Epidermal melanocyte (primary cell): Measurements from ENCODE around the gene CCSER2.
"Not testable (repeated sequence)": the region's sequence is repeated elsewhere in the genome, so short reads cannot be mapped to it uniquely, and the experiment has no call there.

Experiments
- DNase-seq: peaks from one replicate; pipeline ENCODE4 v3.0.0; 2011; ENCODE audit warnings: low spot score; ENCODE audit not compliant: insufficient read length

CCSER2 gene

GRCh38 chr10:84310470-84310869 is 17.9 kb upstream of the CCSER2 start:
- no peak for DNase-seq

GRCh38 chr10:84311576-84311975 is 16.8 kb upstream of the CCSER2 start:
- DNase-seq, result no peak

- no peak for DNase-seq
Observed at GRCh38 chr10:84312816-84313215, 15.6 kb upstream of the CCSER2 start.

GRCh38 chr10:84314275-84314674 is 14.1 kb upstream of the CCSER2 start:
- DNase-seq, result no peak

GRCh38 chr10:84317174-84317573 is 11.2 kb upstream of the CCSER2 start:
- DNase-seq, result no peak

GRCh38 chr10:84321902-84322301 is 6.5 kb upstream of the CCSER2 start:
- DNase-seq, result no peak

GRCh38 chr10:84323566-84323965 is 4.8 kb upstream of the CCSER2 start:
- DNase-seq, result not testable (repeated sequence)

GRCh38 chr10:84326995-84327394 is 1.4 kb upstream of the CCSER2 start:
- not testable (repeated sequence) for DNase-seq

- no peak for DNase-seq
Observed at GRCh38 chr10:84329196-84329611, 815 bp downstream of the CCSER2 start.

GRCh38 chr10:84329986-84330651 is 1.7 kb downstream of the CCSER2 start:
- DNase-seq, result no peak

- no peak for DNase-seq
Observed at GRCh38 chr10:84331091-84331490, 2.7 kb downstream of the CCSER2 start.

- no peak for DNase-seq
Observed at GRCh38 chr10:84333864-84334451, 5.6 kb downstream of the CCSER2 start.

- DNase-seq, result no peak
Observed at GRCh38 chr10:84334811-84335210, 6.4 kb downstream of the CCSER2 start.

- no peak for DNase-seq
Observed at GRCh38 chr10:84335516-84335915, 7.1 kb downstream of the CCSER2 start.

GRCh38 chr10:84336406-84337090 is 8.2 kb downstream of the CCSER2 start:
- DNase-seq, result no peak

GRCh38 chr10:84337199-84337598 is 8.8 kb downstream of the CCSER2 start:
- DNase-seq, result no peak

- DNase-seq, result no peak
Observed at GRCh38 chr10:84339025-84339424, 10.6 kb downstream of the CCSER2 start.

GRCh38 chr10:84340187-84340586 is 11.8 kb downstream of the CCSER2 start:
- DNase-seq, result no peak

GRCh38 chr10:84340632-84341537 is 12.5 kb downstream of the CCSER2 start:
- DNase-seq, result no peak

GRCh38 chr10:84341538-84341856 is 13.1 kb downstream of the CCSER2 start:
- no peak for DNase-seq

- DNase-seq, result no peak
Observed at GRCh38 chr10:84341983-84342382, 13.6 kb downstream of the CCSER2 start.

- no peak for DNase-seq
Observed at GRCh38 chr10:84342584-84342983, 14.2 kb downstream of the CCSER2 start.
